Left lung (tissue), 10 donors: ENCODE measurements around the gene PLD1. TPM values are rescaled to one million over a fixed set of nuclear protein-coding genes. Genes with fewer than 3 reads are reported as not detected.

ENCODE experiments used
- ATAC-seq: fragments of 200-7000 bp; cut with Tn5 transposase; one replicate; pipeline ENCODE4 v1.9.1; 2020; ENCODE audit warnings: moderate library complexity
- DNase-seq, 4 donors: peaks; one replicate each; pipeline ENCODE4 v3.0.0-alpha.2; 2013 to 2020
- H3K27ac ChIP-seq, 2 donors: fragments of 200-600 bp; sonication (generic) in 1 of 2; one replicate each; pipeline versions ENCODE4 v1.5.0 to v1.8.0; 2020 to 2021
- H3K27me3 ChIP-seq, 2 donors: fragments of 200-600 bp; sonication (generic) in 1 of 2; one replicate each; pipeline versions ENCODE4 v1.5.0 to v1.8.0; 2020 to 2021
- H3K36me3 ChIP-seq, 2 donors: fragments of 200-600 bp; sonication (generic) in 1 of 2; one replicate each; pipeline versions ENCODE4 v1.5.0 to v1.8.0; 2020 to 2021
- H3K4me1 ChIP-seq, 2 donors: fragments of 200-600 bp; one replicate each; pipeline ENCODE4 v1.8.0; 2021
- H3K4me3 ChIP-seq, 2 donors: fragments of 200-600 bp; sonication (generic) in 1 of 2; one replicate each; pipeline versions ENCODE4 v1.5.0 to v1.8.0; 2020 to 2021; ENCODE audit warnings: mild to moderate bottlenecking in 1 of 2
- H3K9me3 ChIP-seq, 2 donors: fragments of 200-600 bp; sonication (generic) in 1 of 2; one replicate each; pipeline versions ENCODE4 v1.5.0 to v1.8.0; 2020 to 2021
- CTCF ChIP-seq, 2 donors: fragments of 200-600 bp; sonication (generic) in 1 of 2; IDR thresholded peaks; one replicate each; pipeline versions ENCODE4 v1.5.0 to v1.8.0; 2021; ENCODE audit warnings: antibody characterized with exemption in 2 of 2
- intact Hi-C, 2 donors: fragments of 100-400 bp; cut with DNase I; formaldehyde crosslinking; loops; one replicate each; pipeline versions ENCODE4 v1.11.2 to v1.14.2; 2022
- polyA plus RNA-seq, 6 donors: library from polyadenylated mRNA; unstranded; fragments of 120-200 nt; gene quantifications; one replicate each; pipeline ENCODE4 v1.2.1, GENCODE V29; 2013; ENCODE audit not compliant: insufficient read length in 6 of 6
- total RNA-seq, 2 donors: library from RNA; stranded (reverse); fragmentation: NEBNext Ultra II Directional; extraction: Animal tissue kit (Norgen Biotek cat#: 25700); gene quantifications; one replicate each; pipeline ENCODE4 v1.2.1, GENCODE V29; 2021
- donor health status: DM: no; HTN: yes; CAD: no.
- donor health status: DM: no; HTN: no; CAD: no.

The PLD1 gene
- total and polyA plus RNA-seq, 8 donors, result 2.9 to 18.7 (median 5.8) TPM

GRCh38 chr3:171824824-171825221 lies 14.5 kb upstream of the PLD1 start:
- ATAC-seq (no peak), DNase-seq (no peak)
- peak overlapping the region in 1 of 2 donors; percentile 21 for H3K27ac ChIP-seq
- H3K36me3 ChIP-seq, result no peaks in the 10 kb centered on the region
- no peak overlapping the region for H3K4me3 ChIP-seq
- H3K27me3 ChIP-seq, result no peaks in the 10 kb centered on the region
- no peaks in the 10 kb centered on the region for H3K9me3 ChIP-seq
- no peak for TF ChIP-seq CTCF (IDR thresholded peaks at IDR 0.05)
- H3K4me1 ChIP-seq, result peaks cover 5 to 45% of the 10 kb centered on the region in 2 donors
- intact Hi-C loops, result no loop called here

DNA sequence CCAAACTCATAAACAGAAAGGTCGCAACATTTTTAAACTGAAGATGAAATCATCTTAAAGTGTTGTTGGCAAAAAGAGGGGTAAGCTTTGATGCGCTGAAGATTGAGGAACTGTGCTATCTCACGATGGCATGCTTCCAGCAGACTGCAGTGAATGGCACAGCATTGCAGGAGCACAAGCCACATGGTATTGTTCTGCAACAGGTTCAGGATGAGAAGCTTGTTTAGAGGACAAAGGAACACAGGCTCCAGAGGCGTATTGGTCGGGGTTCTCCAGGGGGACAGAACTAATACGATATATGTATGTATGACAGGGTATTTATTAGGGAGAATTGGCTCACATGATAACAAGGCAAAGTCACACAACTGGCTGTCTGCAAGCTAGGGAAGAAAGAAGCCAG lies 13.8 kb upstream of the PLD1 start:
- Histone ChIP-seq H3K4me3 (no peak overlapping the region), H3K27me3 (no peaks in the 10 kb centered on the region), H3K9me3 (no peaks in the 10 kb centered on the region), H3K4me1 (peaks cover 5 to 38% of the 10 kb centered on the region in 2 donors), H3K36me3 (no peaks in the 10 kb centered on the region), H3K27ac (no peak overlapping the region)
- ATAC-seq, result peak; percentile 31
- DNase-seq, result peak in 1 of 4 donors; percentile 59
- no peak for TF ChIP-seq CTCF (IDR thresholded peaks at IDR 0.05)
- intact Hi-C loops, result no loop called here

DNA sequence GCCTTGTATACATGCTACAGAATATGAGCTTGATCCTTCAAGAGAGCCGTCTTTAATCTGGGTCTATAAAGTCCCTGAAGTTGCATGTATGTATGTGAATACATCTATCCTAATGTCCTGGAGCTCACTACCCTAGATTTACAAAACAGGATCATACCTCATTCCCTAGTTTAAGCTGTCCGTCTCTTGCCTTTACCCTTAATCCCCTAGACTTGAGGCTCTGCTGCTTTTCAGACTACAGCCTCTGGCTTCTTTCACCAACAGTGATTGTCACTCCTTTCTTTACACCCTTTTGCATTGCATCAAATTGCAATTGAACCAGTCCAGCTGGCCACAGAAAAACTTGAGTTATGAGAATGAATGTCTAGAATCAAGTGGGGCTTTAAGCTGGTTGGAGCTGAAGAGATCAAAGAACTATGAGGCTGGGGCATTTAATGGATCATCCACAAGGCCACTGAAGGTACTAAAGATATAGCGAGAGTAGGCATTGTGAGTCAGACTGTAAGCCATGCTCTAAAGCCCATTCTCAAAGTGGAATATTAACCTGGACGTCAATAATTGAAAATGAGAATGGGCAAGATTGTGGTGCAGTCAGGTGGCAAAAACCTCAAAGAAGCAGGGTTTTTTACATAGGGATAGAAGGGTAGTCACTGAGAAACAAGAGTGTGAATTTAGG lies 12.3 kb upstream of the PLD1 start:
- DNase-seq (no peak), ATAC-seq (no peak)
- Histone ChIP-seq H3K9me3 (no peaks in the 10 kb centered on the region), H3K4me3 (no peak overlapping the region), H3K4me1 (peaks cover 5 to 24% of the 10 kb centered on the region in 2 donors), H3K27ac (no peak overlapping the region), H3K36me3 (no peaks in the 10 kb centered on the region), H3K27me3 (no peaks in the 10 kb centered on the region)
- intact Hi-C loops, result no loop called here
- TF ChIP-seq CTCF (IDR thresholded peaks at IDR 0.05), result no peak

- ATAC-seq, result no peak
- H3K27me3 ChIP-seq, result no peaks in the 10 kb centered on the region
- TF ChIP-seq CTCF (IDR thresholded peaks at IDR 0.05), result no peak
- H3K4me1 ChIP-seq, result peaks cover 5 to 22% of the 10 kb centered on the region in 2 donors
- no peaks in the 10 kb centered on the region for H3K9me3 ChIP-seq
- H3K4me3 ChIP-seq, result no peak overlapping the region
- no peaks in the 10 kb centered on the region for H3K36me3 ChIP-seq
- DNase-seq, result no peak
- H3K27ac ChIP-seq, result no peak overlapping the region
- intact Hi-C loops, result no loop called here
These were observed 11.6 kb upstream of the PLD1 start for GRCh38 chr3:171821778-171822358.

- Histone ChIP-seq H3K27me3 (no peaks in the 10 kb centered on the region), H3K4me3 (no peak overlapping the region), H3K27ac (no peak overlapping the region), H3K36me3 (no peaks in the 10 kb centered on the region), H3K4me1 (peaks cover 5 to 22% of the 10 kb centered on the region in 2 donors), H3K9me3 (no peaks in the 10 kb centered on the region)
- ATAC-seq, result no peak
- no peak for TF ChIP-seq CTCF (IDR thresholded peaks at IDR 0.05)
- intact Hi-C loops, result no loop called here
- no peak for DNase-seq
These were observed 10.8 kb upstream of the PLD1 start for GRCh38 chr3:171821044-171821443.
